Inflammatory macrophage (primary cell): ENCODE measurements around the gene ARHGEF28.

ENCODE experiments used
- DNase-seq, 2 donors: peaks; one replicate each; pipeline ENCODE4 v3.0.0-alpha.2; 2020 to 2022
- total RNA-seq, 18 experiments: gene quantifications; one replicate each; lab custom pipeline; 2026; ENCODE audit warnings: mixed read lengths in 6 of 18, inconsistent platforms in 2 of 18; lab: John Stamatoyannopoulos, UW

Gene ARHGEF28
- total RNA-seq, result 0.40 to 64.5 (median 16.9) reads per million in 18 experiments

GRCh38 chr5:73625944-73626811 is at the start of gene ARHGEF28:
ARHGEF28 (plus strand) TSS chr5:73626196; CDS start chr5:73684852, 58,656 bp downstream.
- DNase-seq, result peak; percentile 10 to 37

DNA sequence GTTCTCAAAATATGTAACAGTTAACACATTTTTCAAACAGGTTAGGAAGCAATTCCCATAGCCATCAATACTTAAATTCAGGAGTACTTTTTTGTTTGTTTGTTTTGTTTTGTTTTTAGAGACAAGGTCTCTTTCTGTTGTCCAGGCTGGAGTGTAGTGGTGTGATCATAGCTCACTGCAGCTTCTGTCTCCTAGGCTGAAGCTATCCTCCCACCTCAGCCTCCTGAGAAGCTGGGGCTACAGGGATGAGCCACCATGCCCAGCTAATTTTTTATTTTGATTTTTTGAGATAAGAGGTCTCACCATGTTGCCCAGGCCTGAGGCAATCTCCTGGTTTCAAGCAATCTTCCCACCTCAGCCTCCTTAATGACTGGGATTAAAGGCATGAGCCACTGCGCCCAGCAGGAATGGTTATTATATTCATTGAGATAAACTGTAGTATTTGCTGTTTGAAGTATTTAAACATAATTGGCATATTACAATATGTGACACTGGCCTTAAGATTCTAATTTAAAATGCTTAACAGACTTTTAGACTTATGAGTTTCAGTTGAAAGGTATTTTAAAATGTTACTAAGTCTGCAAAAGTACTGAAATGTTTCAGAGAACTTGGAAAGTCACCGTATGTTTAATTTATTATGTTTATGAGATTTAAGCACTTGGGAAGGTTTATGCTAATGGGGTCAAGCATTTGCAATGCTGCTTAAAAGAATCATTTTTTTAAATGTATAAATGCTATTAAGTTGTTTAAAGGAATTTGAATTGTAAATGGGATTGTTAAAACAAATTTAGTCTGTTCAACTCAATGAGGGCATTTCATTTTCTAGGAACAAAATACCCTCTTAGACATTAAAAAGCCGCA is 43.5 kb upstream of the ARHGEF28 start:
- no peak for DNase-seq

- DNase-seq, result no peak
These were observed 38.1 kb upstream of the ARHGEF28 start for GRCh38 chr5:73587923-73588322.

GRCh38 chr5:73591102-73591695 is 34.8 kb upstream of the ARHGEF28 start:
- DNase-seq, result peak; percentile 71

DNA sequence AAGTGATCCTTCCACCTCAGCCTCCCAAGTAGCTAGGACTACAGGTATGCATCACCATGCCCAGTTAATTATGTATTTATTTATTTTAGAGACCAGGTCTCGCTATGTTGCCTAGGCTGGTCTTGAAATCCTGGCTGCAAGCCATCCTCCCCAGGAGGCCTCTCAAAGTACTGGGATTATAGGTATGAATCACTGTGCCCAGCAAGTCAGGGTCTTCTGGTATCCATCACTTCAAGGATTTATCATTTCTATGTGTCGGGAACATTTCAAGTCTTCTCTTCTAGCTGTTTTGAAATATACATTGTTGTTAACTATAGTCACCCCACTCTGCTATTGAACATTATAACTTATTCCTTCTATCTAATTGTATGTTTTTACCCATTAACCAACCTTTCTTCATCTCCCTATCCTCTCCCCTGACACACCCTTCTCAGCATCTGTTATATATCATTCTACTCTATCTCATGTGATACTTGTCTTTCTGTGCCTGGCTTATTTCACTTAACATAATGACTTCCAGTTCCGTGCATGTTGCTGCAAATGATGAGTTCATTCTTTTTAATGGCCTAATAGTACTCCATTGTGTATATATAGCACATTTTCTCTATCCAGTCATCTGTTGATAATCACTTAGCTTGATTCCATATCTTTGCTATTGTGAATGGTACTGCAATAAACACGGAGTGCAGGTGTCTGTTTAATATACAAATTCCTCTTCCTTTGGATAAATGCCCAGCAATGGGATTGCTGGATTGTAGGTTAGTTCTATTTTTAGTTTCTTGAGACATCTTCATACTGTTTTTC is 34.1 kb upstream of the ARHGEF28 start:
- no peak for DNase-seq

- DNase-seq, result no peak
These were observed 33.4 kb upstream of the ARHGEF28 start for GRCh38 chr5:73592551-73592950.

GRCh38 chr5:73596705-73597328 is 29.2 kb upstream of the ARHGEF28 start:
- DNase-seq, result peak; percentile 54 to 60

DNA sequence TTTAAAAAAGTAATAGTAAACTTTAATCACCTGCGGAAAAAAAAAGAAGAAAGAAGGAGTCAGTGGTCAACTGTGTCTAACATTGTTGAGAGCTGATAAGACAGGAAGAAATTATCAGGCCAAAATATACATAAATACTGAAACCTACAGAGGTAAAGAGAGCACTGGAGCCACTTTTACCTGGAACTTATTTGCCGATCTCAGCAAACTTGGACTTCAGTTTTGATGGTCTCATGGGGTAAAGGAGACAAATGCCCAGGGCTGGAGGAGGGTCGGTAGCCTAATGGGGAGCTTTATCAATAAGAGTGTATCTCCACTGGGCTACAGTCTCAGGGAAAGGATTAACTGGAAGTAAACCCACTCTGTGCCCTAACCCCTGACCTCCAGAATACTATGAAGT is 26.6 kb upstream of the ARHGEF28 start:
- no peak for DNase-seq

DNA sequence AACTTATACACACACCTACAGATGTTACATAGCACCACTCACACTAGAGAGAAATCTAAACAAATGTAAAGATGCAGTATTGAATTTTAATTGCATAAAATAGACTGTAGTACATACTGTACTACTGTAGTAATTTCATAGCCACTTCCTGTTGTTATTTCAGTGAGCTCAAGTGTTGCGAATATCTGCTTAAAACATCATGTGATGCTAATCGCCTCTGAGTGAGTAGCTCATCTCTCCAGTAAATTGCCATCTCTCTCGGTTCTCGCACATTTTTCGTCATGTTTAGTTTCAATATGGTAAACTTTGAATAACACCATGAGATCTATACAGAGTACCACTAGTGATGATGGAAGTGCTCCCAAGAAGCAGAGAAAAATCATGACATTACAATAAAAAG is 22.0 kb upstream of the ARHGEF28 start:
- peak in 1 of 2 donors; percentile 39 for DNase-seq

- DNase-seq, result no peak
These were observed 20.5 kb upstream of the ARHGEF28 start for GRCh38 chr5:73605223-73606087.

DNA sequence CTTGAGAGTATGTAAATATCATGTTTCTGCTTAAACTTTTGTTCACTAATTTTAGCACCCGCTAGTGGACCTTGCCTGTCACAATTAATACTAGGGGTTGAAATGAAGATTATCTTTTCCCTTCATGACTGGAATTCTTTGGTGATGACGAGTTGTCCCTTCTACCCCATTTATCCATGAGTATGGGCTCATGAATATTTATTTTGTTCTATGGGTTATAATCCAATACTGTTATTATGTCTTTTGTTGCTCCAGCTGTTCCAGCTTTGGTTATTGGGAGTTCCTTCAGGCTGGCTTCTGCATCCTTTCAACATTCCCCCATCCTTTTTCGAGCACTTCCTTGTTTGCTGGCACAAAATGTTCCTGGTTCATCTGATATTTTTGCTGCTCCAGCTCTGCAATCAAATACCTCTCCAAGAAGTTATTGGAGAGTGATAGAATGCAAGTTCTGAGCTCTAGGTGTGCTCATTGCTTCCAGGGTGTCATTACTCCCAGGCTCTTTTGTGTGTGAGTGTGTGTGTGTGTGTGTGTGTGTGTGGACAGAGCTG is 19.7 kb upstream of the ARHGEF28 start:
- DNase-seq, result no peak

- no peak for DNase-seq
These were observed 18.8 kb upstream of the ARHGEF28 start for GRCh38 chr5:73607228-73607627.

- DNase-seq, result no peak
These were observed 13.2 kb upstream of the ARHGEF28 start for GRCh38 chr5:73612799-73613198.

GRCh38 chr5:73615085-73615484 is 10.9 kb upstream of the ARHGEF28 start:
- DNase-seq, result no peak

- no peak for DNase-seq
These were observed 10.0 kb upstream of the ARHGEF28 start for GRCh38 chr5:73615947-73616346.

DNA sequence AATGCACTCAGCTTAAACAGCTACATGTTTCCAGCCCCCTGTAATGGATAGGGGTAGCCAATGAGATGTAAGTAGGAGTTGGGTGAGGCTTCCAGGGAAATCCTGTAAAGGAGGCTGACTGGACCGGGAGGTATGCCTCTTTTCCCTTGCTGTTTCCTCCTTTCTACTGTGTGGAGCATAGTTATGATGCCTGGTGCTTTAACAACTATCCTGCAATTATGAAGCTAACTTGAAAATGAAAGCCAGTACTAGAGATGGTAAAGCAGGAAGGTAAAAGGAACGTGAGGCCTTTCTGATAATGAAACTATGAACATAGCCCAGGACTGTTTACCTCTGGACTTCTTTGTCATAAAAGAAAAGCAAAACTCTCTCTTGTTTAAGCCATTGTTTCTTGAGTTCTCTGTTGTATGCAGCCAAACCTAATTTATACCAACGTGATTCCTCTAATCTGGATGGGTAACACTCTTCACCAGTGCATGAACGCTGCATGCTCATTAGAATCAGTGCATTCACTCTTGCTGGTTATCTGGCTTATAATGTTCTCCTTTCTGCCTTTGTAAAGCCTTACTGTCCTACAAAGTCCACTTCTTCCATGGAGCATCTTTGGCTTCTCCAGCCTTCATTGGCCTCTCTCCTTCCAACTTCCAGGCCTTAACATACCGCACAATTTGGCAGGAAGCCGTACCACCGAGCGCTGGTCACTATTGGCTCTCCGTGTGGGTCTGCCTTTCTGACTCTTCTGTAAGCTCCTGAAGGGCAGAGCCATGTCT is 8.3 kb upstream of the ARHGEF28 start:
- no peak for DNase-seq

DNA sequence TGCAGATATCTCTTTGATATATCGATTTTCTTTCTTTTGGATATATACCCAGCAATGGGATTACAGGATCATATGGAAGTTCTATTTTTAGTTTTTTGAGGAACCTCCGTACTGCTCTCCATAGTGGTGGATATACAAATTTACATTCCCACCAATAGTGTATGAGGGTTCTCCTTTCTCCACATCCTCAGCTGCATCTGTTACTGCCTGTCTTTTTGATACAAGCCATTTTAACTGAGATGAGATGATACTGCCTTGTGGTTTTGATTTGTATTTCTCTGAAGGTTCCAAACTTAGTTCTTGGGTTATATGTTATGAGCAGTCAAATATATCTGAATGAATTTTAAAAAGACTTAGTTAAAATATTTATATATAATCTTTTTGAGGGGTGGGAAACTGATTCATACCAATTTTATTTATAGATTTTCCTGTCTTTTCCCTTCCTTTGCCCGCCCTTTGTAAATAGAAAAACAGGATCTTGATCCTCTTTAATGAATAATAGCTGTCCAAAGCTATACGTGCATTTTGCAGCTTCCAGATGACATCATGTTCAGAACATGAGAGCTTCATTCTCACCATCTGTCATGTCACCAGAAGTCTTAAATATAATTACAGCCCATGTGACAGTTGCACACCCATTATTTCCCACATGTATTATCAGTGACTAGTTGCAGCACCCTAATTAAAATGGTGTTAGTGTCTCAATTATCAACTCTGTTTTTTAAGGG is 6.2 kb upstream of the ARHGEF28 start:
- no peak for DNase-seq

GRCh38 chr5:73620334-73620687 is 5.7 kb upstream of the ARHGEF28 start:
- DNase-seq, result no peak

- no peak for DNase-seq
These were observed 2.9 kb upstream of the ARHGEF28 start for GRCh38 chr5:73623060-73623459.
